Astrocyte of the cerebellum (primary cell): Measurements from ENCODE around the gene BTNL8.
A peak's percentile ranks its signal among the peaks of the same experiment; 100 is the strongest.

Experiments used
- DNase-seq: peaks from one replicate; pipeline ENCODE4 v3.0.0-alpha.2; 2011; ENCODE audit warnings: low read depth
- H3K4me3 ChIP-seq: 2 replicates; pipeline ENCODE4 v1.5.1; 2011; ENCODE audit warnings: mild to moderate bottlenecking, low read depth, low read length, moderate library complexity
- CTCF ChIP-seq: IDR thresholded peaks from 2 replicates; pipeline ENCODE4 v1.5.1; 2012; ENCODE audit warnings: low read length, low read depth, moderate library complexity, mild to moderate bottlenecking; ENCODE audit errors: missing control alignments
- in situ Hi-C: cut with HindIII; loops from 2 replicates; pipeline ENCODE4 v1.10.0; 2017; ENCODE audit warnings: low sequenced_read_pairs

BTNL8 gene

GRCh38 chr5:180866985-180867384 lies 32.0 kb upstream of the BTNL8 start:
- no peak for DNase-seq
- in situ Hi-C loops, result no loop called here
- TF ChIP-seq CTCF, result no peak
- no peak overlapping the region for H3K4me3 ChIP-seq

- peak; percentile 39 for DNase-seq
- H3K4me3 ChIP-seq, result no peak overlapping the region
- TF ChIP-seq CTCF, result peak; percentile 89
- in situ Hi-C loops, result no loop called here
Observed at GRCh38 chr5:180868960-180869359, 30.0 kb upstream of the BTNL8 start.

- no peak for DNase-seq
- H3K4me3 ChIP-seq, result no peak overlapping the region
- TF ChIP-seq CTCF, result no peak
- in situ Hi-C loops, result no loop called here
Observed at GRCh38 chr5:180869587-180869986, 29.4 kb upstream of the BTNL8 start.

- no peak overlapping the region for H3K4me3 ChIP-seq
- in situ Hi-C loops, result no loop called here
- TF ChIP-seq CTCF, result no peak
- no peak for DNase-seq
Observed at GRCh38 chr5:180870276-180871068, 28.5 kb upstream of the BTNL8 start.

GRCh38 chr5:180872419-180872818 lies 26.5 kb upstream of the BTNL8 start:
- no peak overlapping the region for H3K4me3 ChIP-seq
- no peak for DNase-seq
- in situ Hi-C loops, result no loop called here
- TF ChIP-seq CTCF, result no peak

- no peak overlapping the region for H3K4me3 ChIP-seq
- TF ChIP-seq CTCF, result no peak
- DNase-seq, result no peak
- in situ Hi-C loops, result no loop called here
Observed at GRCh38 chr5:180873615-180874520, 25.1 kb upstream of the BTNL8 start.
